Prostate gland (tissue), 2 donors: ENCODE results near the gene CCDC102B. TPM values are rescaled to one million over a fixed set of nuclear protein-coding genes. Genes with fewer than 3 reads are reported as not detected.
"Not testable (repeated sequence)": the region's sequence is repeated elsewhere in the genome, so short reads cannot be mapped to it uniquely, and the experiment has no call there.

Source experiments
- DNase-seq: peaks from one replicate; pipeline ENCODE4 v3.0.0-alpha.2; 2019; ENCODE audit warnings: low spot score
- H3K27ac ChIP-seq, 2 donors: fragments of 200-600 bp; sonication (generic); 2 replicates each; pipeline ENCODE4 v1.5.1; 2017 to 2019
- H3K27me3 ChIP-seq: fragments of 200-600 bp; sonication (generic); replicated peaks from 2 replicates; pipeline ENCODE4 v1.5.1; 2019; ENCODE audit not compliant: insufficient read depth
- H3K36me3 ChIP-seq, 2 donors: fragments of 200-600 bp; sonication (generic); 1 replicate in 1 of 2; 2 replicates in 1 of 2; pipeline versions ENCODE4 v1.5.1 to v1.8.1; 2017 to 2019
- H3K4me1 ChIP-seq: fragments of 200-600 bp; sonication (generic); replicated peaks from 2 replicates; pipeline ENCODE4 v1.5.1; 2019
- H3K4me3 ChIP-seq, 2 donors: fragments of 200-600 bp; sonication (generic); 2 replicates each; pipeline ENCODE4 v1.5.1; 2017 to 2019
- H3K9me3 ChIP-seq: fragments of 200-600 bp; sonication (generic); 2 replicates; pipeline ENCODE4 v1.5.1; 2017
- POLR2A ChIP-seq: fragments of 450-650 bp; IDR thresholded peaks from one replicate; pipeline ENCODE4 v1.6.1; 2016; ENCODE audit warnings: antibody characterized with exemption, mild to moderate bottlenecking
- POLR2AphosphoS5 ChIP-seq: sonication (generic); formaldehyde crosslinking; IDR thresholded peaks from one replicate; pipeline ENCODE4 v1.6.1; 2017; ENCODE audit warnings: antibody characterized with exemption
- WGBS: methylation state at CpG from one replicate; pipeline ENCODE4 v1.1.5; 2018; 5-methylcytosine and 5-hydroxymethylcytosine counted together
- intact Hi-C: fragments of 100-400 bp; cut with DNase I; formaldehyde crosslinking; loops from one replicate; pipeline ENCODE4 v1.14.2; 2022
- total RNA-seq, 2 donors: library from RNA; depleted of rRNA; stranded (reverse); fragments of >200 nt; gene quantifications; one replicate each; pipeline ENCODE4 v1.1.0, GENCODE V29; 2016
- TF ChIP-seq, protein P1 (sequence below), 4 experiments: fragments of 200-600 bp in 2 of 4; fragments of 450-650 bp in 2 of 4; sonication (generic) in 2 of 4; IDR thresholded peaks; 1 replicate in 3 of 4; 2 replicates in 1 of 4; pipeline ENCODE4 v1.5.1; 2016 to 2019; ENCODE audit warnings: antibody characterized with exemption in 4 of 4, mild to moderate bottlenecking in 2 of 4, moderate library complexity in 2 of 4

The CCDC102B gene
- total RNA-seq, 2 donors from 2014 or later, result 2.9 to 16.5 TPM

DNA sequence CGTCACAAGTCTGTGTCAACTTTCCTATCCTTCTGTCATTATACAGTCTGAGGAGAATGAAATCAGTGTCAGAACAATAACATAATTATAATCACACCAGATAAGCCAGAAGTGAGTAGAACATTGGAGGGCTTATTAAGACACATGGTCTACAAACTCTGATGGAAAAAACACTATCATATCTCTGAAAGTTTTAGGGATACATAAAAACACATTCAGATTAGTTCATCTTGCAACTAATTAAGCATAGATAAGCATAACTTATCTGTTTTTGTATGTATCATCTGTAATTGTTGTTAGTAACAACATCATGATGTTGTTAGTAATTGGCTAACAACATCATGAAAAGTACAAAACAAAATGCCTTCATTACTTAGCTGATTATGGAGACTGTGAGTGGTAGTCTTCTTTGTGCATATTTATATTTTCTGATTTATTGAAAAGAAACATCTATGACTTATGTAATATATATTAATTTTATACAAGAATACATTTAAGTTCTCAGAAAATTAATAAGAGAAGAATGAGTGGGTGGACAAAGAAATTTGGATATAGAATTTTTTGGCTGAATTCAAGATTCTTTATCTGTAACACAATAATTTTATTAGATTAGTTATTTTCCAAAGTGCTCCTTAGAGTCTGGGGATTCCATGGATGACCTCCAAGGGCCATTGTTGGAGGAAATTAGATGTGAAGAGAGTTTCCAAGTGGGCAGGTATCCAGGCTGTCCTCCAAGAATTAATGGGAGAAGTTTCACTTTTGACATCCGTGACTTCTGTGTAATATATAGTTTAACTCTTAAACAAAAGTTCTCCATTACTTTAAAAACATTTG lies 16.9 kb upstream of the CCDC102B start:
- DNase-seq, result no peak
- no peaks in the 10 kb centered on the region for H3K9me3 ChIP-seq
- no peaks in the 10 kb centered on the region for H3K27me3 ChIP-seq
- H3K36me3 ChIP-seq, result no peaks in the 10 kb centered on the region
- H3K4me1 ChIP-seq, result no peaks in the 10 kb centered on the region
- intact Hi-C loops, result no loop called here
- H3K4me3 ChIP-seq, result no peak overlapping the region
- no peak overlapping the region for H3K27ac ChIP-seq
- 41% methylated on average over 2 of the region's 2 CpGs for WGBS
- TF ChIP-seq POLR2A, result no peak
- TF ChIP-seq POLR2AphosphoS5, result no peak
- TF ChIP-seq, protein P1, sequence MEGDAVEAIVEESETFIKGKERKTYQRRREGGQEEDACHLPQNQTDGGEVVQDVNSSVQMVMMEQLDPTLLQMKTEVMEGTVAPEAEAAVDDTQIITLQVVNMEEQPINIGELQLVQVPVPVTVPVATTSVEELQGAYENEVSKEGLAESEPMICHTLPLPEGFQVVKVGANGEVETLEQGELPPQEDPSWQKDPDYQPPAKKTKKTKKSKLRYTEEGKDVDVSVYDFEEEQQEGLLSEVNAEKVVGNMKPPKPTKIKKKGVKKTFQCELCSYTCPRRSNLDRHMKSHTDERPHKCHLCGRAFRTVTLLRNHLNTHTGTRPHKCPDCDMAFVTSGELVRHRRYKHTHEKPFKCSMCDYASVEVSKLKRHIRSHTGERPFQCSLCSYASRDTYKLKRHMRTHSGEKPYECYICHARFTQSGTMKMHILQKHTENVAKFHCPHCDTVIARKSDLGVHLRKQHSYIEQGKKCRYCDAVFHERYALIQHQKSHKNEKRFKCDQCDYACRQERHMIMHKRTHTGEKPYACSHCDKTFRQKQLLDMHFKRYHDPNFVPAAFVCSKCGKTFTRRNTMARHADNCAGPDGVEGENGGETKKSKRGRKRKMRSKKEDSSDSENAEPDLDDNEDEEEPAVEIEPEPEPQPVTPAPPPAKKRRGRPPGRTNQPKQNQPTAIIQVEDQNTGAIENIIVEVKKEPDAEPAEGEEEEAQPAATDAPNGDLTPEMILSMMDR (IDR thresholded peaks at IDR 0.05), result no peak

DNA sequence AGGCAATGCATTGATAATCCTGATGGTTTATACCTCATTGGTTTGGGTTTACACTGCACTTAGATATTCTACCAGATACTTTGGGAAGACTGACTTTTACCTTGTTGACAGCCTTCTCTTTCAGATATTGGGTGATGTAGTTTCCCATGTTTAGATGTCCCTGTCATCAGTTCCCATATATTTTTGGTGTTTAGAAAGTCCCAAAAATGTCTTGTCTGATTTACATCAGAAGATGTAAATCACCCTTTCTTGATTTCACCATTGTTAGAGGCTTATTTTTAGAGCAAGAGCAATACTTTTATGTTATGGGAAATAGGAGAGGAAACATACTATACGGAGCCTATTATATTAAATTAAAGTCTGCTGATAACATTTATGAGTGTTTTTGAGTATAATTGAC lies 14.4 kb upstream of the CCDC102B start:
- intact Hi-C loops, result no loop called here
- WGBS, result 46% methylated on average over 1 of the region's 1 CpG
- H3K27ac ChIP-seq, result no peak overlapping the region

DNA sequence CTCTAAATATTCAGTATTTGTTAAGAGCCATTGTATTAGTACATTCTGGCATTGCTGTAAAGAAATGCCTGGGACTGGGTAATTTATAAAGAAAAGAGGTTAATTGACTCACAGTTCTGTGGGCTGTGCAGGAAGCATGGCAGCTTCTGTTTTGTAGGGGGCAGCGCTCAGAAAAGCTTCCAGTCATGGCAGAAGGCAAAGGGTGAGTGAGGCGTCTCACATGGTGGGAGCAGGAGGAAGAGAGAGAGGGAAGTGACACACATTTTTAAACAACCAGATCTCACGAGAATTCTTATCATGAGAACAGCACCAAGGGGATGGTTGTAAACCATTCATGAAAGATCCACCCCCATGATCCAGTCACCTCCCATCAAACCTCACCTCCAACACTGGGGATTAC lies 13.8 kb upstream of the CCDC102B start:
- WGBS, result 82% methylated on average over 3 of the region's 3 CpGs

More for the DNA sequence above, 14.4 kb upstream of the CCDC102B start:
- Histone ChIP-seq H3K4me1 (no peaks in the 10 kb centered on the region), H3K36me3 (no peaks in the 10 kb centered on the region), H3K27me3 (no peaks in the 10 kb centered on the region), H3K9me3 (no peaks in the 10 kb centered on the region), H3K4me3 (no peak overlapping the region)
- no peak for DNase-seq
- TF ChIP-seq, protein P1 (IDR thresholded peaks at IDR 0.05), result no peak
- TF ChIP-seq POLR2A (no peak), POLR2AphosphoS5 (no peak)

DNA sequence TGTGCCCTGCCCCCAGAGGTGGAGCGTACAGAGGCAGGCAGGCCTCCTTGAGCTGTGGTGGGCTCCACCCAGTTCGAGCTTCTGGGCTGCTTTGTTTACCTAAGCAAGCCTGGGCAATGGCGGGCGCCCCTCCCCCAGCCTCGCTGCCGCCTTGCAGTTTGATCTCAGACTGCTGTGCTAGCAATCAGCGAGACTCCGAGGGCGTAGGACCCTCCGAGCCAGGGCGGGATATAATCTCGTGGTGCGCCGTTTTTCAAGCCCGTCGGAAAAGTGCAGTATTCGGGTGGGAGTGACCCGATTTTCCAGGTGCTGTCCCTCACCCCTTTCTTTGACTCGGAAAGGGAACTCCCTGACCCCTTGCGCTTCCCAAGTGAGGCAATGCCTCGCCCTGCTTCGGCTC lies 7.6 kb upstream of the CCDC102B start:
- intact Hi-C loops, H3K27me3 ChIP-seq, DNase-seq, H3K36me3 ChIP-seq, H3K27ac ChIP-seq, H3K4me1 ChIP-seq, H3K9me3 ChIP-seq, H3K4me3 ChIP-seq: not testable (repeated sequence)
- 76% methylated on average over 22 of the region's 22 CpGs for WGBS

More for the DNA sequence above, 13.8 kb upstream of the CCDC102B start:
- DNase-seq, result no peak
- TF ChIP-seq POLR2AphosphoS5, result no peak
- TF ChIP-seq, protein P1 (IDR thresholded peaks at IDR 0.05), result no peak
- TF ChIP-seq POLR2A, result no peak
- Histone ChIP-seq H3K27ac (no peak overlapping the region), H3K36me3 (no peaks in the 10 kb centered on the region), H3K27me3 (no peaks in the 10 kb centered on the region), H3K9me3 (no peaks in the 10 kb centered on the region), H3K4me1 (no peaks in the 10 kb centered on the region), H3K4me3 (no peak overlapping the region)
- intact Hi-C loops, result no loop called here

DNA sequence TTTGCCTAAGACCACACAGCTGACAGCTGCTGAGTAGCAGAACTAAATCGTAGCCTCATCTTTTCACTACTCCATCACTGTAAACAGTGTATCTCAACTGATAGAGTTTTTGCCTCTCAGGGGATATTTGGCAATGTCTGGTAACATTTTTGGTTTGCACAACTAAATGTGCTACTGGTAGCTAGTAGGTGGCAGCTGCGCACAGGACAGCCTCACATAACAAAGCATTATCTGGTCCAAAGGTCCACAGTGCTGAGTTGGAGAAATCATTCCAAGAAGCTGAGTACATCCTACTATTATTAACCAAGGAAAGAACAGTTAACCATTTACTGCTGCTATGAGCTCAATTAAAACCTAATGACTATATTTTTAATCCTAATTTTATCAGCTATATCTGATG lies 6.1 kb upstream of the CCDC102B start:
- 74% methylated on average over 2 of the region's 2 CpGs for WGBS
- H3K4me3 ChIP-seq, result no peak overlapping the region
- H3K36me3 ChIP-seq, result no peaks in the 10 kb centered on the region
- no peak overlapping the region for H3K27ac ChIP-seq
- DNase-seq, result no peak
- intact Hi-C loops, result no loop called here
- H3K4me1 ChIP-seq, result no peaks in the 10 kb centered on the region
- H3K9me3 ChIP-seq, result no peaks in the 10 kb centered on the region
- H3K27me3 ChIP-seq, result no peaks in the 10 kb centered on the region
- TF ChIP-seq POLR2AphosphoS5 (no peak), POLR2A (no peak)
- TF ChIP-seq, protein P1 (IDR thresholded peaks at IDR 0.05), result no peak
